BJ (cell line): Measurements from ENCODE around the gene LRIT2. TPM values are rescaled to one million over a fixed set of nuclear protein-coding genes. Genes with fewer than 3 reads are reported as not detected.

ENCODE experiments used
- CTCF ChIA-PET: fragments of 350-600 bp; formaldehyde crosslinking; extraction: SDS; loops from one replicate; lab custom pipeline; 2021; ENCODE audit warnings: antibody characterized with exemption, inconsistent platforms; lab: Yijun Ruan, JAX
- POLR2A ChIA-PET: fragments of 300-600 bp; sonication (Branson Sonifier 250); formaldehyde crosslinking; extraction: SDS; loops from one replicate; lab custom pipeline; 2021; ENCODE audit warnings: antibody characterized with exemption; lab: Charles Lee
- DNase-seq: peaks from one replicate; pipeline ENCODE4 v3.0.0-alpha.2; 2011; ENCODE audit warnings: low read depth
- H3K27me3 ChIP-seq: 2 replicates; pipeline ENCODE4 v1.6.0; 2011; ENCODE audit warnings: low read length; ENCODE audit not compliant: control insufficient read depth, insufficient read depth
- H3K36me3 ChIP-seq: 2 replicates; pipeline ENCODE4 v1.5.1; 2011; ENCODE audit warnings: low read length; ENCODE audit not compliant: control insufficient read depth, insufficient read depth
- H3K4me3 ChIP-seq: 2 replicates; pipeline ENCODE4 v1.5.1; 2011; ENCODE audit warnings: low read depth, mild to moderate bottlenecking, control low read depth, low read length
- polyA plus RNA-seq: library from polyadenylated mRNA; depleted of rRNA; stranded (reverse); fragments of >200 nt; gene quantifications from 2 replicates; pipeline ENCODE4 v1.2.3, GENCODE V29; 2011
- TF ChIP-seq, protein P1 (sequence below): IDR thresholded peaks from 2 replicates; pipeline ENCODE4 v1.5.1; 2011; ENCODE audit warnings: low read depth, mild to moderate bottlenecking, control low read depth, inconsistent platforms, low read length, moderate library complexity; ENCODE audit not compliant: insufficient read depth

LRIT2 gene
- polyA plus RNA-seq, 1 experiment: not detected

DNA sequence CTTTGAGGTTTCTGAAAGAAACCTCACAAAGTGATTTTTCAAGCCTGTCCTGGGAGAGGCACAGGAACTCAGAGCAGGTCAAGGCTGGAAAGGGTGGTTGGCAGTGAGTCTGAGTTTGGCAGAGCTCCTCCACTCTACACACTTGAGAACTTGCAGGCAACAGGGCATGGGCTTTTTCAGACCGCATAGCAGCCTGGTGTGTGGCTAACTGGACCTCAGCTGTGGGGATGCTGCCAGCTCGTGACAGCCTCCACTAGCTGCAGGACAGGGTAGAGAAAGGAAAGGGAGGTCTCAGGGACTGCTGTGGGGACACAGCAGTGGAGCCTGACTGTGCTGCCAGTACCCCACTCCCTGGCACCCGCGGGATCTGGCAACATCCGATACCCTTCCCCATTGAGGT lies 28.4 kb downstream of the LRIT2 start:
- TF ChIP-seq, protein P1, sequence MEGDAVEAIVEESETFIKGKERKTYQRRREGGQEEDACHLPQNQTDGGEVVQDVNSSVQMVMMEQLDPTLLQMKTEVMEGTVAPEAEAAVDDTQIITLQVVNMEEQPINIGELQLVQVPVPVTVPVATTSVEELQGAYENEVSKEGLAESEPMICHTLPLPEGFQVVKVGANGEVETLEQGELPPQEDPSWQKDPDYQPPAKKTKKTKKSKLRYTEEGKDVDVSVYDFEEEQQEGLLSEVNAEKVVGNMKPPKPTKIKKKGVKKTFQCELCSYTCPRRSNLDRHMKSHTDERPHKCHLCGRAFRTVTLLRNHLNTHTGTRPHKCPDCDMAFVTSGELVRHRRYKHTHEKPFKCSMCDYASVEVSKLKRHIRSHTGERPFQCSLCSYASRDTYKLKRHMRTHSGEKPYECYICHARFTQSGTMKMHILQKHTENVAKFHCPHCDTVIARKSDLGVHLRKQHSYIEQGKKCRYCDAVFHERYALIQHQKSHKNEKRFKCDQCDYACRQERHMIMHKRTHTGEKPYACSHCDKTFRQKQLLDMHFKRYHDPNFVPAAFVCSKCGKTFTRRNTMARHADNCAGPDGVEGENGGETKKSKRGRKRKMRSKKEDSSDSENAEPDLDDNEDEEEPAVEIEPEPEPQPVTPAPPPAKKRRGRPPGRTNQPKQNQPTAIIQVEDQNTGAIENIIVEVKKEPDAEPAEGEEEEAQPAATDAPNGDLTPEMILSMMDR: no peak
- Histone ChIP-seq H3K36me3 (no peaks in the 10 kb centered on the region), H3K4me3 (no peak overlapping the region), H3K27me3 (peaks cover 23% of the 10 kb centered on the region)
- ChIA-PET POLR2A (no interaction called here), CTCF (no interaction called here)
- no peak for DNase-seq

DNA sequence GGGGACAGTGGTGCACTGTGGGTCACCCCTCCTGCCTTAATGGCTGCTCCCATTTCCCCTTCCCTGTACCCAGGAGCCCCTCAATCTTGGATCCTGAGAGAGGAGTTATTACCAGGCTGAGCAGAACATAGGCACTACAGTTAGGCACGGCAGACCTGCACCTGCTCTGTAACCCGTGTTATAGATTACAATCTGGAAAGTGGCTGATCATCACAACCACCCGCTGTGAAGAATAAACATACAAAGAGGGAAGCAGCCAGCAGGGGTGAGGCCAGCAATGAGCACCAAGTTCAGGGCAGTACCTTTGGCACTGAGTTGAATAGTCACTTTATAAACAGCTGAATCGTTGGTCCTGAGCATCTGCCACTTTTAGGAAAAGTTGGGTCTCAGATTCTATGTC lies 29.3 kb downstream of the LRIT2 start:
- H3K4me3 ChIP-seq: no peak overlapping the region
- H3K27me3 ChIP-seq: peaks cover 23% of the 10 kb centered on the region
- no peaks in the 10 kb centered on the region for H3K36me3 ChIP-seq
- ChIA-PET POLR2A (no interaction called here), CTCF (no interaction called here)
- TF ChIP-seq, protein P1: no peak
- DNase-seq: no peak

DNA sequence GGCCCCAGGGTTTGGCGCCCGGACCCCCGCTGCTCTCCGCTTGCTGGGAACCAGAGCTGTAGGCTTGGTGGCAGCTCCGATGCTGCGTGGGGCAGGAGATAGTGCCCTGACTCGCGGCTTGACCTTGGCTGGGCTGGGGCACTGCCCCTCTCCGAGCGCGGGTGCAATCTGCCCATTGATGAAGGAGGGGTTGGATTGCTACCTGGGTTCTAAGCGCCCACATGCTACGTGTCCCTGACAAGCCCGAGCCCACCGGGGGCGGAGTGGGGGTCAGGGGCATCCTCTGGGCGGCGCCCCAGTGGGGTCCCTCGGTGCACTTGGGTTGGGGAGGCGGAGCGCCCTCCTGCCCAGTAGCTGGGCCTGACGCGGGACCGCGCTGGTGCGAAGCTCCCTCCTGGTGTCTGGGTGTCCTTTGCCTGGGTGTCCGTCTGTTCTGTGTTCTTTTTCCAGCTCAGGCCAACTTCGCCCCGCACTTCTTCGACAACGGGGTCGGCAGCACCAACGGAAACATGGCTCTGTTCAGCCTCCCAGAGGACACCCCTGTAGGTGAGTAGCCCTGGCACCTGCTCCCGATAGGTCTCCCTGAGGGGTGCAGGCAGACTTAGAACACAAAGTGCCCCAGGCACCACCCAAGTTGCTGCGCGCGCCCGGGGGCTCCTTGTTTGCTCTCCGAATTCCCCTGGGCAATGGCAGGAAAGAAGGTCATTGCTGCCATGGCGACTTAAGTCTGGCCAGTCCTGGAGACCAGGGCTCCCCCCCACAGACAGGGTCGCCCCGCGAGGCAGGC lies 30.1 kb downstream of the LRIT2 start:
- H3K27me3 ChIP-seq: peaks cover 23% of the 10 kb centered on the region
- CTCF ChIA-PET: no interaction called here

DNA sequence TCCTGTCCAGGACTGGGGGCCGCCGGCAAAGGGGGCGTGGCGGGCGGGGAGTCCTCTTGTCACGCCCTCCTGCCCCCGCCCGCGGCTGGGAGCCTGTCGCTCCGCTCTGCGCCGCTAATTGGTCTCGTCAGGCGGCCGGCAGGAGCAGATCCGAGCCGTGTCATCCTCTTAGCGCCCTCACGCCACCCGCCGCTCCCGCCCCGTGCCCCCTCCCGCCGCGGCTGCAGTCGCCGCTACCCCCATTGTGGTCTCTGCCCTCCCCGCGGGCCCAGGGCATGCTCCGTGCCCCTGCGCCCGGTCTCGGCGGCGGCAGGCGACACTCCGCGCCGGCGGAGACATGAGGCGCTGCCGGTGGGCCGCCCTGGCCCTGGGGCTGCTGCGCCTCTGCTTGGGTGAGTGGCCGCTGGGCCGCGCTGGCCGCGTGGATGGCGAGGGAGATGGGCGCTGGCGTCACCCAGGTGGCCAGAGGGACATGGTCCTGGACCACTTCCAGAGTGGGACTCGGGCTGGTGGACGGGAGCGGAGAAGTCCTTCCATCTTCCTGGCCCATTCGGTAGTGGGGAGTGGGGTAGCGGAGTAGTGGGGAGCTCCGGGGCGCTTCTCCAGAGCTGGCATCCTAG lies 30.8 kb downstream of the LRIT2 start, which contains the start of gene CDHR1:
TSS of gene CDHR1 (plus strand) at position 114 of the 620 bp plus-strand sequence. CDS start at position 338, 224 bp downstream.
- no peak for DNase-seq
- Histone ChIP-seq H3K36me3 (no peaks in the 10 kb centered on the region), H3K4me3 (peak within 1 kb of the TSS; percentile 16; the same call in 1 of the 2 replicates), H3K27me3 (peaks cover 23% of the 10 kb centered on the region)
- CTCF ChIA-PET: no interaction called here
- POLR2A ChIA-PET: no interaction called here
- TF ChIP-seq, protein P1: no peak

More for the DNA sequence above, 30.1 kb downstream of the LRIT2 start:
- H3K36me3 ChIP-seq: no peaks in the 10 kb centered on the region
- TF ChIP-seq, protein P1: no peak
- POLR2A ChIA-PET: no interaction called here
- no peak overlapping the region for H3K4me3 ChIP-seq
- no peak for DNase-seq

DNA sequence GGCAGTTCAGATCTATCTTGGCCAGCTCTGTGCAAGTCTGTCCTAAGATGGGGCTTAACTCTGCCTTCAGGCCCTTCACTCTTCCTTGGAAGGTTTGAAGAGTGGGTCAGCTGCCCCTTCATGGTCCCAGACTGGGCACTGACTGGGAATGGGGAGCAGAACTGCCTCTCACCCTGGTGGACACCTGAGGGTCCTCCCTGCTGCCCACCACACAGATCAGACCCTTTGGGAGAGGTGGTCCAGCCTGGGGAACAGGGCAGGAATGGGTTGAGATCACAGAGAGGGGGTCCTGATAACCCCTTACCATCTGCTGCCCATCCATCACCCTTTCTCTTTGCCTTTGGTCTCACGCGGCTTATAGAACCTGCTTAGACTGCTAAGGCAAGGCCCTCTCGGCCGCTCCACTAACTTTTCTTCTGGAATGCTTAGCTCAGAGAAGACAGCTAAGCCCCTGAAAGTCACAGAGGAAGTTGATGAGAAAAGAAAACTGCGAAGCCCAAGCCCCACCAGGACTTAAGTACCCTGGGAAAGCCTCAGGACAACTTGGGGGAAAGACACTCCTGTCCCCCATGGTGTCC lies 31.4 kb downstream of the LRIT2 start:
- CTCF ChIA-PET: no interaction called here
- Histone ChIP-seq H3K4me3 (peak overlapping the region; percentile 16; the same call in 1 of the 2 replicates), H3K36me3 (no peaks in the 10 kb centered on the region), H3K27me3 (peaks cover 23% of the 10 kb centered on the region)
- TF ChIP-seq, protein P1: no peak
- POLR2A ChIA-PET: no interaction called here
- no peak for DNase-seq
